ENCODE results near the gene ACTG2. TPM values are rescaled to one million over a fixed set of nuclear protein-coding genes. Genes with fewer than 3 reads are reported as not detected.

Gene ACTG2
- total RNA-seq, 4 donors from 2014 or later = 9.4 to 43.5 (median 20.7) TPM

DNA sequence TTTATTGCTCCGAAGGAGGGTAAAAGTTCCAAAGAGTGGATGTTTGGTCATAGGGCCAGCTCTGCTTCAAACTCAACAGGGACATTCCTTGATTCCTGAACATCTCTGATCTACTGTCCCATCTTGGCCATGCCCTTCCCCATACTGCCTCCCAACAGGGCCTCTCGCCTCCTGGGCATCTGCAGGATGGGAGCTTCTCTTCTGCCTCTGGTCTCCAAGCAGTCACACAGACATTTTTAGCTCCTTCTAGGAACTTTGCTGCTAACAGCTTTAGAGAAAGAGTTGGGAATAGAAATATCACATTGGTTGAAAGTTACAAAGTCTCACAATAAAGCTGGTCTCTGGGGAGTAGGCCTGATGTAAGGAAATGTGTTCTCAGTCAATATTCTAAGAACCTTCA is 24.5 kb downstream of the ACTG2 start:
- WGBS = 52% methylated on average over 2 of the region's 2 CpGs
- no peaks in the 10 kb centered on the region for H3K4me1 ChIP-seq
- no peak for DNase-seq (ENCODE audit: low spot score in 2 of 2)
- peaks cover 14% of the 10 kb centered on the region for H3K27me3 ChIP-seq
- H3K27ac ChIP-seq = no peak overlapping the region
- no peaks in the 10 kb centered on the region for H3K9me3 ChIP-seq
- H3K36me3 ChIP-seq = no peaks in the 10 kb centered on the region
- H3K4me3 ChIP-seq = no peak overlapping the region
- TF ChIP-seq, protein P1, sequence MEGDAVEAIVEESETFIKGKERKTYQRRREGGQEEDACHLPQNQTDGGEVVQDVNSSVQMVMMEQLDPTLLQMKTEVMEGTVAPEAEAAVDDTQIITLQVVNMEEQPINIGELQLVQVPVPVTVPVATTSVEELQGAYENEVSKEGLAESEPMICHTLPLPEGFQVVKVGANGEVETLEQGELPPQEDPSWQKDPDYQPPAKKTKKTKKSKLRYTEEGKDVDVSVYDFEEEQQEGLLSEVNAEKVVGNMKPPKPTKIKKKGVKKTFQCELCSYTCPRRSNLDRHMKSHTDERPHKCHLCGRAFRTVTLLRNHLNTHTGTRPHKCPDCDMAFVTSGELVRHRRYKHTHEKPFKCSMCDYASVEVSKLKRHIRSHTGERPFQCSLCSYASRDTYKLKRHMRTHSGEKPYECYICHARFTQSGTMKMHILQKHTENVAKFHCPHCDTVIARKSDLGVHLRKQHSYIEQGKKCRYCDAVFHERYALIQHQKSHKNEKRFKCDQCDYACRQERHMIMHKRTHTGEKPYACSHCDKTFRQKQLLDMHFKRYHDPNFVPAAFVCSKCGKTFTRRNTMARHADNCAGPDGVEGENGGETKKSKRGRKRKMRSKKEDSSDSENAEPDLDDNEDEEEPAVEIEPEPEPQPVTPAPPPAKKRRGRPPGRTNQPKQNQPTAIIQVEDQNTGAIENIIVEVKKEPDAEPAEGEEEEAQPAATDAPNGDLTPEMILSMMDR (IDR thresholded peaks at IDR 0.05) = no peak
- TF ChIP-seq EP300 (IDR thresholded peaks at IDR 0.05) (no peak), POLR2AphosphoS5 (IDR thresholded peaks at IDR 0.05) (no peak), POLR2A (IDR thresholded peaks at IDR 0.05) (no peak)

DNA sequence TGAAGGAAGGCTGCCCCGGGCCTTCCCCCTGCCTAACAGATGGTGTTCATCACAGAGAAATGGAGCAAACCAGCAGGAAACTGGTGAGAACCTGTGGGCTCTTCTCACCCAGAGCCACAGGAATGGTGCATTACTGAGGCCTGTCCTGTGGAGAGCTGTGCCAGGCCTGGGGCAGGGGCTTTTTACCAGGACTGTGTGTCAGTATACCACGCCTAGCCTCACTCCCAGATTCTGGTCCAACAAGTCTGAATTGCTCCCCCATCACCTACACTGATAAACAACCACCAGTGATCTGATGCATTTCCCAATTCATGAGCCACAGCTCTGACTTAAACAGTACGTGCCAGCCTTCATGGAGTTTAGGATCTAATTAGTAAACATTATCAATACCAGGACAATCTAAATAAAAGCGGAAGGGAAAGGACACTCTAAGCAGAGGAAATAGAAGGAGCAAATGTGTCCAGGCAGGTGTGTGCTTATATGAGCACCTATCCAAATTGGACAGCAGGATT is 24.9 kb downstream of the ACTG2 start:
- no peaks in the 10 kb centered on the region for H3K36me3 ChIP-seq
- H3K4me3 ChIP-seq = no peak overlapping the region

DNA sequence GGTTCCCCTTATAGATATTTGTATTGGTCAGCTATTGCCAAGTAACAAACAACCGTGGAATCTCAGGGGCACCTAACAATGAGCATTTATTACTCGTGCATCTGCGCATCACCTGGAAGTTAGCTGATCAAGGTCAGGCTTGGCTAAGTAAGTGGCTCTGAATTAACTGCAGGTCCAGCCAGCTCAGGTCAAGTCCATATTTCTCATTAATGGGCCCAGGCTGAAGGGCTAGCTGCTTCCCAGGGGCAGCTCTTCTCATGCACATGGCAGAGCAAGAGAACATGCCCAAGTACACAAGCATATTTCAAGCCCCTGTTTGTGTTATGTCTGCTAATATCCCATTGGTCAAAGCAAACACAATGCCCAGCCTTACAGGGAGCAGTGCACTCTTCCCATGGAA is 26.0 kb downstream of the ACTG2 start:
- H3K27me3 ChIP-seq = peaks cover 14% of the 10 kb centered on the region

More for the DNA sequence above, 24.9 kb downstream of the ACTG2 start:
- no peak overlapping the region for H3K27ac ChIP-seq
- TF ChIP-seq POLR2A (IDR thresholded peaks at IDR 0.05) (no peak), POLR2AphosphoS5 (IDR thresholded peaks at IDR 0.05) (no peak), EP300 (IDR thresholded peaks at IDR 0.05) (no peak)
- TF ChIP-seq, protein P1 (IDR thresholded peaks at IDR 0.05) = no peak
- peaks cover 14% of the 10 kb centered on the region for H3K27me3 ChIP-seq
- H3K9me3 ChIP-seq = no peaks in the 10 kb centered on the region
- no peaks in the 10 kb centered on the region for H3K4me1 ChIP-seq
- 70% methylated on average over 4 of the region's 4 CpGs for WGBS
- no peak for DNase-seq (ENCODE audit: low spot score in 2 of 2)

DNA sequence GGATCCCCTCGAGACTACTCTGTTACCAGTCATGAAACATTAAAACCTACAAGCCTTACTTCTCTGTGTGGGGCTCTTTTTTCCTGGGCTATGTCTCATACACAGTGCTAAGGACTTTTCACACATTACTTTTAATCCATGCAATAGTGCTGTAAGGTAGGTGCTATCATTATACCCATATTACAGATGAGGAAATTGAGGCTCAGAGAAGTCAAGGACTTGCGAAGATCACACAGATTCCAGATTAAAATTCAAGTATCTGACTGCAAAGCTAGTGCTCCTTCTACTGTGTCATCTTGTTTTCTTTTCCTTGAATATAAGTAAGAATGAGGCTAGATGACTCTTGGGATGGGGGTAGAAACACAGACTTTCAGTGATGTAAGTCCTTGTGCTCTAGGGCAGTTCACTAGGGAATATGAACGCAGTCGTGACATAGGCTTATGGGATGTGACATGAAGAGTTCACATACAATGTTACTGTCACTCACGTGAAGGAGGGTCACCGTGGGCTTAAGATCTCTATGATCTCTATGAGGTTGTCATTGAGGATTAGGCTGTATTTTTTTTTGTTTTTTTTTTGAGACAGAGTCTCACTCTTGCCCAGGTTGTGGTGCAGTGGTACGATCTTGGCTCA is 26.9 kb downstream of the ACTG2 start:
- peaks cover 14% of the 10 kb centered on the region for H3K27me3 ChIP-seq
- H3K9me3 ChIP-seq = no peaks in the 10 kb centered on the region
- WGBS = 86% methylated on average over 7 of the region's 7 CpGs
- no peak overlapping the region for H3K4me3 ChIP-seq
- H3K36me3 ChIP-seq = no peaks in the 10 kb centered on the region
- no peaks in the 10 kb centered on the region for H3K4me1 ChIP-seq
- H3K27ac ChIP-seq = no peak overlapping the region
- no peak for DNase-seq (ENCODE audit: low spot score in 2 of 2)
- TF ChIP-seq, protein P1 (IDR thresholded peaks at IDR 0.05) = no peak
- TF ChIP-seq POLR2A (IDR thresholded peaks at IDR 0.05) (no peak), POLR2AphosphoS5 (IDR thresholded peaks at IDR 0.05) (no peak), EP300 (IDR thresholded peaks at IDR 0.05) (no peak)

More for the DNA sequence above, 26.0 kb downstream of the ACTG2 start:
- Histone ChIP-seq H3K4me1 (no peaks in the 10 kb centered on the region), H3K36me3 (no peaks in the 10 kb centered on the region), H3K9me3 (no peaks in the 10 kb centered on the region), H3K27ac (no peak overlapping the region), H3K4me3 (no peak overlapping the region)
- DNase-seq (ENCODE audit: low spot score in 2 of 2) = no peak
- WGBS = 98% methylated on average over 3 of the region's 3 CpGs
- TF ChIP-seq, protein P1 (IDR thresholded peaks at IDR 0.05) = no peak

DNA sequence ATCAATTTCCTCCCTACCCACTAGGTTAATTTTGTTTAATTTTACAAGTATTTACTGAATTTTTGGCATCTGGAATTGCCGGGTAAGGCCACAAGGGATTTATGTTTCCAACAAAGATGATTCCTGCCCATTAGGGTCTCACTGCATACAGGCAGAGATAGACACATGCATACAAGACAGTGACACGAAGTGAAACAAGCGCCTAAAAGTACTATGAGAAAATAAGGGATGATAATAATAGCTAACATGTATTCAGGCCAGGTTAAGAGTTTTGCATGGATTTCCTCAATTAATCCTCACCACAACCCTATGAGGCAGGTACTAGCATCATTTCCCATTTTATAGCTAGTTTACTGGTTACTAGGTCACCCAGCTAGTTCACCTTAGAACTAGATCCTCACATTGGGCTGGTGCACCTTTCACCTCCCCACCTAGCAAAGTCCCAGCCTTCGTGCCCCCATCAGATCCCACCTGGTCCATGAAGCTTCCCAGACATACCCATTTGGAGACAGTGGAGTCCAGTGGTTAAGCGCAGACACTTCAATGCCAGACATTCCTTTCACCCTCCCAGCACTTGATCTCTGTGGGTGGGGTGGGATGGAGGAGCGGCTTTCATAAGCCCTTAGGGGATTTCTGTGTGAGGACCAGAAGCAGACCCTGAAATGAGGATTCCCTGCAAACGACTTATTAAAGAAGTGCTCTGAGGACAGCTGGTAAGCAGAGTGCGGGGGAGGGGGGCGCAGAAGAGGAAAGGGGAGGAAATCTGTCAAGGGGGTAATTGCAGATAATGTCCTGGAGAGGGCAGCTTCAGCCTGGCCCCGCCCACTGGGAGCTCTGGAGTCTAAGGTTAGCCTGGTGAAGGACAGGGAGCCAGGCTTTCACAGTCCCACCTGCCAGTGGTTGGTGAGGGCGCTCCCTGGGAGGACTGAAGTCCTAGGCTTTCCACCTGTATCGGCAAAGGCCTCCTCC is 28.1 kb downstream of the ACTG2 start:
- H3K9me3 ChIP-seq = no peaks in the 10 kb centered on the region
- WGBS = 63% methylated on average over 12 of the region's 12 CpGs
- no peak overlapping the region for H3K27ac ChIP-seq
- DNase-seq (ENCODE audit: low spot score in 2 of 2) = no peak
- H3K4me1 ChIP-seq = peaks cover 3% of the 10 kb centered on the region
- H3K4me3 ChIP-seq = no peak overlapping the region
- H3K36me3 ChIP-seq = no peaks in the 10 kb centered on the region
- no peak for TF ChIP-seq EP300 (IDR thresholded peaks at IDR 0.05)
- TF ChIP-seq, protein P1 (IDR thresholded peaks at IDR 0.05) = no peak
- no peak for TF ChIP-seq POLR2AphosphoS5 (IDR thresholded peaks at IDR 0.05)
- TF ChIP-seq POLR2A (IDR thresholded peaks at IDR 0.05) = no peak
- H3K27me3 ChIP-seq = peaks cover 14% of the 10 kb centered on the region
